ENCODE data around the gene NDUFAF2.

Gene NDUFAF2

GRCh38 chr5:61151893-61152292, 206.9 kb downstream of the NDUFAF2 start:
- DNase-seq (ENCODE audit: low read depth) = no peak
- TF ChIP-seq CTCF (conservative IDR thresholded peaks at IDR 0.05; ENCODE audit: control insufficient read depth, insufficient read depth, low read depth, low read length) = no peak

GRCh38 chr5:61159070-61159469, 214.1 kb downstream of the NDUFAF2 start:
- H3K4me3 ChIP-seq (ENCODE audit: control insufficient read depth, low read depth, low read length) = no peak overlapping the region
- no peak for DNase-seq (ENCODE audit: low read depth)
- no peak for TF ChIP-seq CTCF (conservative IDR thresholded peaks at IDR 0.05; ENCODE audit: control insufficient read depth, insufficient read depth, low read depth, low read length)

More at GRCh38 chr5:61151893-61152292, 206.9 kb downstream of the NDUFAF2 start:
- no peak overlapping the region for H3K4me3 ChIP-seq (ENCODE audit: control insufficient read depth, low read depth, low read length)

GRCh38 chr5:61159836-61160235, 214.8 kb downstream of the NDUFAF2 start:
- no peak overlapping the region for H3K4me3 ChIP-seq (ENCODE audit: control insufficient read depth, low read depth, low read length)
- no peak for TF ChIP-seq CTCF (conservative IDR thresholded peaks at IDR 0.05; ENCODE audit: control insufficient read depth, insufficient read depth, low read depth, low read length)
- DNase-seq (ENCODE audit: low read depth) = peak; percentile 38

GRCh38 chr5:61160497-61160896, 215.5 kb downstream of the NDUFAF2 start:
- no peak for TF ChIP-seq CTCF (conservative IDR thresholded peaks at IDR 0.05; ENCODE audit: control insufficient read depth, insufficient read depth, low read depth, low read length)
- no peak overlapping the region for H3K4me3 ChIP-seq (ENCODE audit: control insufficient read depth, low read depth, low read length)

GRCh38 chr5:61162010-61162831, 217.2 kb downstream of the NDUFAF2 start, which contains the start of gene SMIM15:
Gene SMIM15, minus strand, starts transcription at chr5:61162468. Its CDS starts 2,297 bp downstream, at chr5:61160171.
- peak; percentile 80 for DNase-seq (ENCODE audit: low read depth)
- TF ChIP-seq CTCF (conservative IDR thresholded peaks at IDR 0.05; ENCODE audit: control insufficient read depth, insufficient read depth, low read depth, low read length) = no peak
- H3K4me3 ChIP-seq (ENCODE audit: control insufficient read depth, low read depth, low read length) = peak within 1 kb of the TSS; percentile 91

More at GRCh38 chr5:61160497-61160896, 215.5 kb downstream of the NDUFAF2 start:
- DNase-seq (ENCODE audit: low read depth) = no peak

GRCh38 chr5:61162832-61163567, 218.0 kb downstream of the NDUFAF2 start:
- no peak for TF ChIP-seq CTCF (conservative IDR thresholded peaks at IDR 0.05; ENCODE audit: control insufficient read depth, insufficient read depth, low read depth, low read length)
- DNase-seq (ENCODE audit: low read depth) = peak; percentile 33
- H3K4me3 ChIP-seq (ENCODE audit: control insufficient read depth, low read depth, low read length) = peak overlapping the region; percentile 91
